Liver (tissue), 9 donors: ENCODE measurements around the gene RPS6KB2. TPM values are rescaled to one million over a fixed set of nuclear protein-coding genes. Genes with fewer than 3 reads are reported as not detected.

Experiments
- DNase-seq: peaks from one replicate; pipeline ENCODE4 v3.0.0-alpha.2; 2017; ENCODE audit warnings: low spot score
- H3K27ac ChIP-seq, 2 donors: one replicate each; pipeline ENCODE4 v1.7.0; 2013; ENCODE audit warnings: inconsistent platforms in 2 of 2, low read length in 2 of 2, control low read depth in 1 of 2, low read depth in 1 of 2, mild to moderate bottlenecking in 1 of 2
- H3K27me3 ChIP-seq, 4 donors: one replicate each; pipeline versions ENCODE4 v1.6.1 to v1.7.0; 2013; ENCODE audit warnings: low read length in 3 of 4, inconsistent platforms in 1 of 4, mild to moderate bottlenecking in 1 of 4, moderate library complexity in 1 of 4; ENCODE audit not compliant: control insufficient read depth in 4 of 4, insufficient read depth in 4 of 4
- H3K36me3 ChIP-seq, 4 donors: one replicate each; pipeline versions ENCODE4 v1.6.1 to v1.7.0; 2013; ENCODE audit warnings: low read length in 3 of 4, mild to moderate bottlenecking in 3 of 4, low read depth in 1 of 4, moderate library complexity in 1 of 4; ENCODE audit not compliant: control insufficient read depth in 4 of 4, insufficient read depth in 3 of 4
- H3K4me1 ChIP-seq, 4 donors: one replicate each; pipeline versions ENCODE4 v1.6.1 to v1.7.0; 2013; ENCODE audit warnings: low read length in 3 of 4, mild to moderate bottlenecking in 3 of 4, moderate library complexity in 1 of 4; ENCODE audit not compliant: control insufficient read depth in 4 of 4, insufficient read depth in 4 of 4
- H3K4me3 ChIP-seq, 3 donors: one replicate each; pipeline versions ENCODE4 v1.6.1 to v1.7.0; 2013; ENCODE audit warnings: low read length in 3 of 3, control low read depth in 1 of 3, low read depth in 1 of 3, mild to moderate bottlenecking in 1 of 3
- H3K9ac ChIP-seq, 2 donors: one replicate each; pipeline ENCODE4 v1.7.0; 2013; ENCODE audit warnings: low read length in 2 of 2, mild to moderate bottlenecking in 2 of 2, moderate library complexity in 2 of 2, control low read depth in 1 of 2, low read depth in 1 of 2
- H3K9me3 ChIP-seq, 4 donors: one replicate each; pipeline versions ENCODE4 v1.6.1 to v1.7.0; 2013; ENCODE audit warnings: low read length in 3 of 4; ENCODE audit not compliant: control insufficient read depth in 4 of 4
- ATF3 ChIP-seq: IDR thresholded peaks from 2 replicates; pipeline ENCODE4 v1.6.1; 2016; ENCODE audit warnings: antibody characterized with exemption
- CTCF ChIP-seq: fragments of 150-350 bp; IDR thresholded peaks from 2 replicates; pipeline ENCODE4 v1.5.1; 2017; ENCODE audit warnings: improper control_type of control experiment, low read depth, low read length; ENCODE audit not compliant: missing input control
- EGR1 ChIP-seq, 2 donors: IDR thresholded peaks; 2 replicates each; pipeline ENCODE4 v1.6.1; 2016 to 2018; ENCODE audit warnings: antibody characterized with exemption in 2 of 2, low read depth in 2 of 2
- FOXA1 ChIP-seq: IDR thresholded peaks from 2 replicates; pipeline ENCODE4 v1.6.1; 2016; ENCODE audit warnings: antibody characterized with exemption
- FOXA2 ChIP-seq: IDR thresholded peaks from 2 replicates; pipeline ENCODE4 v1.6.1; 2016; ENCODE audit warnings: antibody characterized with exemption
- GABPA ChIP-seq, 2 donors: IDR thresholded peaks in 1 of 2; conservative IDR thresholded peaks in 1 of 2; 2 replicates each; pipeline ENCODE4 v1.6.1; 2016; ENCODE audit warnings: antibody characterized with exemption in 2 of 2, mild to moderate bottlenecking in 1 of 2, moderate library complexity in 1 of 2
- HNF4A ChIP-seq, 2 donors: conservative IDR thresholded peaks; 2 replicates each; pipeline ENCODE4 v1.6.1; 2016; ENCODE audit warnings: antibody characterized with exemption in 2 of 2, mild to moderate bottlenecking in 2 of 2
- HNF4G ChIP-seq: IDR thresholded peaks from 2 replicates; pipeline ENCODE4 v1.6.1; 2016; ENCODE audit warnings: antibody characterized with exemption
- JUND ChIP-seq, 2 donors: IDR thresholded peaks; 2 replicates each; pipeline ENCODE4 v1.6.1; 2016; ENCODE audit warnings: antibody characterized with exemption in 2 of 2
- MAX ChIP-seq: IDR thresholded peaks from 2 replicates; pipeline ENCODE4 v1.6.1; 2016; ENCODE audit warnings: antibody characterized with exemption
- NR2F2 ChIP-seq: IDR thresholded peaks from 2 replicates; pipeline ENCODE4 v1.6.1; 2016; ENCODE audit warnings: antibody characterized with exemption
- RAD21 ChIP-seq, 2 donors: IDR thresholded peaks; 2 replicates each; pipeline ENCODE4 v1.6.1; 2016; ENCODE audit warnings: antibody characterized with exemption in 2 of 2, mild to moderate bottlenecking in 2 of 2
- REST ChIP-seq: IDR thresholded peaks from 2 replicates; pipeline ENCODE4 v1.6.1; 2016; ENCODE audit warnings: antibody characterized with exemption, mild to moderate bottlenecking
- RXRA ChIP-seq, 2 donors: IDR thresholded peaks; 2 replicates each; pipeline ENCODE4 v1.6.1; 2017 to 2018; ENCODE audit warnings: antibody characterized with exemption in 2 of 2, mild to moderate bottlenecking in 1 of 2
- SP1 ChIP-seq: IDR thresholded peaks from 2 replicates; pipeline ENCODE4 v1.6.1; 2018; ENCODE audit warnings: antibody characterized with exemption, mild to moderate bottlenecking
- TAF1 ChIP-seq: conservative IDR thresholded peaks from 2 replicates; pipeline ENCODE4 v1.6.1; 2016; ENCODE audit warnings: antibody characterized with exemption, mild to moderate bottlenecking
- YY1 ChIP-seq: IDR thresholded peaks from 2 replicates; pipeline ENCODE4 v1.6.1; 2016; ENCODE audit warnings: antibody characterized with exemption, mild to moderate bottlenecking
- WGBS: extraction: QIAGEN DNeasy Blood & Tissue Kit; methylation state at CpG from one replicate; pipeline ENCODE4 v1.1.7; 2013; 5-methylcytosine and 5-hydroxymethylcytosine counted together
- polyA plus RNA-seq, 2 donors: library from polyadenylated mRNA; stranded (reverse) in 1 of 2; unstranded in 1 of 2; fragments of 200-250 nt in 1 of 2; fragments of >200 nt in 1 of 2; fragmentation: Nextera tagmentation in 1 of 2; extraction: Ambion mirVana in 1 of 2; gene quantifications; one replicate each; pipeline versions ENCODE4 v1.2.1 to v1.2.3, GENCODE V29; 2013 to 2015
- total RNA-seq, 2 donors: library from RNA; depleted of rRNA; stranded (reverse); fragments of >200 nt; gene quantifications; one replicate each; pipeline ENCODE4 v1.2.3, GENCODE V29; 2014
- donor health status: healthy.
- donor health status: healthy.
- donor health status: healthy.
- donor health status: healthy.
- donor health status: healthy.

RPS6KB2 gene
- total and polyA plus RNA-seq, 4 donors = 31.5 to 49.6 (median 37.7) TPM

- H3K27me3 ChIP-seq = no peaks in the 10 kb centered on the region
- no peak overlapping the region for H3K27ac ChIP-seq
- H3K9ac ChIP-seq = no peak overlapping the region
- no peak overlapping the region for H3K4me3 ChIP-seq
- no peak for DNase-seq
- H3K36me3 ChIP-seq = peaks cover 20 to 36% (median 22%) of the 10 kb centered on the region in 4 donors
- WGBS = 90% methylated on average over 19 of the region's 19 CpGs
- H3K9me3 ChIP-seq = no peaks in the 10 kb centered on the region
- no peak for TF ChIP-seq RXRA (IDR thresholded peaks at IDR 0.05)
- no peak for TF ChIP-seq HNF4G
- no peak for TF ChIP-seq ATF3
- TF ChIP-seq RAD21 (IDR thresholded peaks at IDR 0.05) = no peak
- no peak for TF ChIP-seq EGR1 (IDR thresholded peaks at IDR 0.05; ENCODE audit: low read depth in 2 of 2)
- TF ChIP-seq TAF1 = no peak
- TF ChIP-seq YY1 = no peak
- no peak for TF ChIP-seq NR2F2
- no peak for TF ChIP-seq REST
- TF ChIP-seq FOXA2 = no peak
- TF ChIP-seq JUND (IDR thresholded peaks at IDR 0.05) = no peak
- no peak for TF ChIP-seq GABPA (IDR thresholded peaks at IDR 0.05 in 1 of 2, conservative IDR thresholded peaks at IDR 0.05 in 1 of 2)
- TF ChIP-seq CTCF = no peak
- TF ChIP-seq FOXA1 = no peak
- no peak for TF ChIP-seq HNF4A (conservative IDR thresholded peaks at IDR 0.05)
- no peak for TF ChIP-seq MAX
- H3K4me1 ChIP-seq = peaks cover 5 to 40% (median 22%) of the 10 kb centered on the region in 4 donors
These were observed 32.6 kb upstream of the RPS6KB2 start for GRCh38 chr11:67395555-67396258.

- H3K9ac ChIP-seq = no peak overlapping the region
- peaks cover 5 to 40% (median 21%) of the 10 kb centered on the region in 4 donors for H3K4me1 ChIP-seq
- WGBS = 95% methylated on average over 7 of the region's 7 CpGs
- no peak overlapping the region for H3K4me3 ChIP-seq
- no peak for DNase-seq
- H3K27ac ChIP-seq = no peak overlapping the region
- H3K36me3 ChIP-seq = peaks cover 20 to 36% (median 22%) of the 10 kb centered on the region in 4 donors
- H3K27me3 ChIP-seq = no peaks in the 10 kb centered on the region
- no peaks in the 10 kb centered on the region for H3K9me3 ChIP-seq
- TF ChIP-seq RAD21 (IDR thresholded peaks at IDR 0.05) = no peak
- no peak for TF ChIP-seq FOXA1
- no peak for TF ChIP-seq JUND (IDR thresholded peaks at IDR 0.05)
- no peak for TF ChIP-seq TAF1
- no peak for TF ChIP-seq NR2F2
- TF ChIP-seq YY1 = no peak
- TF ChIP-seq HNF4G = no peak
- TF ChIP-seq MAX = no peak
- no peak for TF ChIP-seq GABPA (IDR thresholded peaks at IDR 0.05 in 1 of 2, conservative IDR thresholded peaks at IDR 0.05 in 1 of 2)
- TF ChIP-seq HNF4A (conservative IDR thresholded peaks at IDR 0.05) = no peak
- no peak for TF ChIP-seq EGR1 (IDR thresholded peaks at IDR 0.05; ENCODE audit: low read depth in 2 of 2)
- TF ChIP-seq RXRA (IDR thresholded peaks at IDR 0.05) = no peak
- TF ChIP-seq CTCF = no peak
- no peak for TF ChIP-seq FOXA2
- TF ChIP-seq SP1 = no peak
- TF ChIP-seq REST = no peak
These were observed 32.1 kb upstream of the RPS6KB2 start for GRCh38 chr11:67396259-67396581.
